OCI-LY3 (cell line): ENCODE results near the gene ATG4A.

Source experiments
- EZH2phosphoT487 ChIP-seq: fragments of 200-600 bp; shearing (Covaris generic); IDR thresholded peaks from 2 replicates; pipeline ENCODE4 v1.6.1; 2018; ENCODE audit warnings: antibody characterized with exemption, mixed run types, low read depth
- TF ChIP-seq, protein P1 (sequence below): fragments of 200-600, 300-600 bp; sonication (generic); IDR thresholded peaks from 2 replicates; pipeline ENCODE4 v1.5.1; 2014; ENCODE audit warnings: antibody characterized with exemption, low read length, low read depth

DNA sequence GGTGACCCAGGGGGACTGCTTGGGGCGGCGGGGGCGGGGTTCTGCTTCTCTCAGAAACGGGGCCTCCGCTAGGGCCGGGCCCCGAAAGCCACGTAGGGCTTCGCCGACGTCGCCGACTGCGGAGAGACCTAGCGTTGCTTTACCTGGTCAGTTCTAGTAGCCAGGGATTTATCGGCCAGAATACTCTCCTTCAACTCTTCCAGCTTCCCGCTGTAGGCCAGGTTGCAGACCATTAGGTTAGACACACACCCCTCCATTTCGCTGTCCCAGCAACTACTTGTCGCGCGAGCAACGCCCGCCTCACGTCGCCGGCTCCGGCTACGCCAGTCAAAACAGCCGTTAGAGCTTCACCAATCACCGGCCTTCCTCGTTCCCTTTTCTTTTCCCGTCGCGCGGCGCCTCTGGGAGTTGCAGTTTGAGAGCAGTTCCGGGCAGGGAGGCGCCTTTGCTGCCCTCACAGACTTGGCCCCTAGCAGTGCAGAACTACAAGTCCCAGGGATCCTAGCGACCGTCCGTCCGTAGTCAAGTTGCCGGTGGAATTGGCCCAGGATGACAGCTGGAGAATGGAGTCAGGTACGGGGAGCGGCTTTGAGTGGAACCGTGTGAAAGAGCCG is at the start of gene ATG4A, which contains the start of gene PSMD10:
- TF ChIP-seq, protein P1, sequence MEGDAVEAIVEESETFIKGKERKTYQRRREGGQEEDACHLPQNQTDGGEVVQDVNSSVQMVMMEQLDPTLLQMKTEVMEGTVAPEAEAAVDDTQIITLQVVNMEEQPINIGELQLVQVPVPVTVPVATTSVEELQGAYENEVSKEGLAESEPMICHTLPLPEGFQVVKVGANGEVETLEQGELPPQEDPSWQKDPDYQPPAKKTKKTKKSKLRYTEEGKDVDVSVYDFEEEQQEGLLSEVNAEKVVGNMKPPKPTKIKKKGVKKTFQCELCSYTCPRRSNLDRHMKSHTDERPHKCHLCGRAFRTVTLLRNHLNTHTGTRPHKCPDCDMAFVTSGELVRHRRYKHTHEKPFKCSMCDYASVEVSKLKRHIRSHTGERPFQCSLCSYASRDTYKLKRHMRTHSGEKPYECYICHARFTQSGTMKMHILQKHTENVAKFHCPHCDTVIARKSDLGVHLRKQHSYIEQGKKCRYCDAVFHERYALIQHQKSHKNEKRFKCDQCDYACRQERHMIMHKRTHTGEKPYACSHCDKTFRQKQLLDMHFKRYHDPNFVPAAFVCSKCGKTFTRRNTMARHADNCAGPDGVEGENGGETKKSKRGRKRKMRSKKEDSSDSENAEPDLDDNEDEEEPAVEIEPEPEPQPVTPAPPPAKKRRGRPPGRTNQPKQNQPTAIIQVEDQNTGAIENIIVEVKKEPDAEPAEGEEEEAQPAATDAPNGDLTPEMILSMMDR, result no peak
- no peak for TF ChIP-seq EZH2phosphoT487
